GM12891 (cell line): ENCODE measurements around the gene LONP1.

Experiments used
- POLR2AphosphoS5 ChIP-seq: IDR thresholded peaks from 2 replicates; pipeline ENCODE4 v1.6.1; 2011; ENCODE audit warnings: low read depth, low read length, control low read depth
- POU2F2 ChIP-seq: IDR thresholded peaks from 2 replicates; pipeline ENCODE4 v1.6.1; 2011; ENCODE audit warnings: low read depth, mild to moderate bottlenecking, control low read depth, low read length, moderate library complexity

- 0 out of 2 replicates have a peak, but pooled peaks have one; percentile 12 for TF ChIP-seq POLR2AphosphoS5
- no peak for TF ChIP-seq POU2F2
These were observed 24.8 kb downstream of the LONP1 start for GRCh38 chr19:5694956-5695648.
